ENCODE measurements around the gene MFSD1. TPM values are rescaled to one million over a fixed set of nuclear protein-coding genes. Genes with fewer than 3 reads are reported as not detected.

Gene MFSD1
- total and polyA plus RNA-seq, 2 experiments from 2014 or later, result 4.3 to 28.4 TPM

GRCh38 chr3:158755421-158755820 is 46.4 kb upstream of the MFSD1 start:
- no peak overlapping the region for H3K27ac Mint-ChIP-seq
- Histone ChIP-seq H3K4me1 (ENCODE audit: insufficient read depth) (no peaks in the 10 kb centered on the region), H4K20me1 (replicated peaks; ENCODE audit: insufficient read depth) (0 out of 2 replicates have a peak, but pooled peaks cover 4% of the 10 kb centered on the region), H3K27ac (ENCODE audit: low read depth) (no peak overlapping the region), H3K36me3 (ENCODE audit: insufficient read depth) (no peaks in the 10 kb centered on the region), H3K79me2 (replicated peaks; ENCODE audit: insufficient read depth) (no peaks in the 10 kb centered on the region), H3F3A (replicated peaks; ENCODE audit: low read depth) (no peaks in the 10 kb centered on the region), H3K4me3 (no peak overlapping the region), H3K27me3 (ENCODE audit: insufficient read depth) (no peaks in the 10 kb centered on the region), H2AFZ (no peak overlapping the region), H3K4me2 (no peak overlapping the region), H3K9me2 (ENCODE audit: insufficient read depth) (no peaks in the 10 kb centered on the region)
- no peak for TF ChIP-seq EZH2 (IDR thresholded peaks at IDR 0.05; ENCODE audit: low read depth, unreplicated experiment)
- TF ChIP-seq ZNF462 (CRISPR knock-in tag; IDR thresholded peaks at IDR 0.05), result no peak
- TF ChIP-seq ETS1 (IDR thresholded peaks at IDR 0.05), result no peak
- TF ChIP-seq POLR2AphosphoS5 (IDR thresholded peaks at IDR 0.05; ENCODE audit: low read depth), result no peak
- TF ChIP-seq EZH2phosphoT487 (IDR thresholded peaks at IDR 0.05; ENCODE audit: unreplicated experiment), result no peak
- TF ChIP-seq ZNF114 (CRISPR knock-in tag; IDR thresholded peaks at IDR 0.05), result no peak
- no peak for TF ChIP-seq CREB1 (CRISPR knock-in tag; IDR thresholded peaks at IDR 0.05; ENCODE audit: low read depth)
- TF ChIP-seq CTCF (conservative IDR thresholded peaks at IDR 0.05; ENCODE audit: low read depth in 2 of 2), result no peak
- no peak for TF ChIP-seq JUNB (IDR thresholded peaks at IDR 0.05; ENCODE audit: unreplicated experiment)
- no peak for TF ChIP-seq STAT1 (IDR thresholded peaks at IDR 0.05; ENCODE audit: unreplicated experiment)
- no peak for TF ChIP-seq REST (IDR thresholded peaks at IDR 0.05; ENCODE audit: unreplicated experiment)
- TF ChIP-seq NANOG (IDR thresholded peaks at IDR 0.05; ENCODE audit: borderline replicate concordance), result no peak
- TF ChIP-seq ZNF331 (CRISPR knock-in tag; IDR thresholded peaks at IDR 0.05; ENCODE audit: low read depth), result no peak
- ATAC-seq (no peak), DNase-seq (ENCODE audit: low spot score) (no peak)
- H3K9me3 Mint-ChIP-seq, result no peaks in the 10 kb centered on the region
- no peaks in the 10 kb centered on the region for H3K4me1 Mint-ChIP-seq
- no peaks in the 10 kb centered on the region for H3K36me3 Mint-ChIP-seq (ENCODE audit: low read depth)
- H3K27me3 Mint-ChIP-seq (ENCODE audit: insufficient read depth, low read depth, poor library complexity), result no peaks in the 10 kb centered on the region
- no peak overlapping the region for H3K4me3 Mint-ChIP-seq

Measured in GM23338 (cell line).